Smooth muscle cell (in vitro differentiated cells): Measurements from ENCODE around the gene GPR179. TPM values are rescaled to one million over a fixed set of nuclear protein-coding genes. Genes with fewer than 3 reads are reported as not detected.

Experiments used
- DNase-seq: peaks from one replicate; lab custom pipeline; 2025; ENCODE audit not compliant: unreplicated experiment; lab: John Stamatoyannopoulos, UW
- H2AFZ ChIP-seq: fragments of 200-600 bp; sonication (generic); 2 replicates; pipeline ENCODE4 v1.6.0; 2016; ENCODE audit warnings: antibody characterized with exemption, low read depth, mild to moderate bottlenecking
- H3F3A ChIP-seq: fragments of 200-600 bp; sonication (generic); 2 replicates; pipeline ENCODE4 v1.6.0; 2017; ENCODE audit warnings: antibody characterized with exemption, low read depth
- H3K27ac ChIP-seq: fragments of 200-600 bp; sonication (generic); 2 replicates; pipeline ENCODE4 v1.5.1; 2016; ENCODE audit warnings: low read depth, mild to moderate bottlenecking
- H3K27me3 ChIP-seq: fragments of 200-600 bp; sonication (generic); 2 replicates; pipeline ENCODE4 v1.6.1; 2016; ENCODE audit warnings: low read depth, mild to moderate bottlenecking
- H3K36me3 ChIP-seq: fragments of 200-600 bp; sonication (generic); 2 replicates; pipeline ENCODE4 v1.5.1; 2016; ENCODE audit warnings: low read depth
- H3K4me1 ChIP-seq: fragments of 200-600 bp; sonication (generic); 2 replicates; pipeline ENCODE4 v1.5.1; 2016; ENCODE audit warnings: low read depth
- H3K4me2 ChIP-seq: fragments of 200-600 bp; sonication (generic); 2 replicates; pipeline ENCODE4 v1.6.0; 2016; ENCODE audit warnings: mild to moderate bottlenecking
- H3K4me3 ChIP-seq: fragments of 200-600 bp; sonication (generic); 2 replicates; pipeline ENCODE4 v1.5.1; 2016; ENCODE audit warnings: mild to moderate bottlenecking
- H3K79me2 ChIP-seq: fragments of 200-600 bp; sonication (generic); 2 replicates; pipeline ENCODE4 v1.6.0; 2016; ENCODE audit warnings: low read depth, mild to moderate bottlenecking
- H3K9ac ChIP-seq: fragments of 200-600 bp; sonication (generic); 2 replicates; pipeline ENCODE4 v1.6.0; 2016; ENCODE audit warnings: low read depth
- H3K9me3 ChIP-seq: fragments of 200-600 bp; sonication (generic); replicated peaks from 2 replicates; pipeline ENCODE4 v1.5.1; 2016; ENCODE audit warnings: low read depth
- H4K20me1 ChIP-seq: fragments of 200-600 bp; sonication (generic); 2 replicates; pipeline ENCODE4 v1.6.0; 2016; ENCODE audit warnings: low read depth
- CTCF ChIP-seq: fragments of 200-600 bp; sonication (generic); IDR thresholded peaks from 2 replicates; pipeline ENCODE4 v1.5.1; 2017; ENCODE audit warnings: borderline replicate concordance, mild to moderate bottlenecking, antibody characterized with exemption; ENCODE audit not compliant: insufficient read depth, poor library complexity, severe bottlenecking
- WGBS: methylation state at CpG from one replicate; pipeline ENCODE4 v1.1.7; 2016; ENCODE audit warnings: low lambda C conversion rate; 5-methylcytosine and 5-hydroxymethylcytosine counted together
- polyA plus RNA-seq: library from polyadenylated mRNA; unstranded; fragments of >200 nt; fragmentation: Nextera tagmentation; extraction: Ambion mirVana; gene quantifications from 2 replicates; pipeline ENCODE4 v1.2.1, GENCODE V29; 2016
- total RNA-seq: library from RNA; depleted of rRNA; stranded (reverse); fragments of >200 nt; gene quantifications from 2 replicates; pipeline ENCODE4 v1.2.3, GENCODE V29; 2014

Gene GPR179
- total and polyA plus RNA-seq, 2 experiments from 2014 or later, result not detected

- WGBS, result 97% methylated on average over 8 of the region's 8 CpGs
- Histone ChIP-seq H3K4me1 (no peaks in the 10 kb centered on the region), H3K27ac (no peak overlapping the region), H2AFZ (no peak overlapping the region), H4K20me1 (peaks cover 48% of the 10 kb centered on the region), H3K4me2 (no peak overlapping the region), H3K9ac (no peak overlapping the region), H3K79me2 (peaks cover 12% of the 10 kb centered on the region), H3K36me3 (no peaks in the 10 kb centered on the region), H3K9me3 (no peaks in the 10 kb centered on the region), H3K27me3 (no peaks in the 10 kb centered on the region), H3F3A (no peaks in the 10 kb centered on the region), H3K4me3 (no peak overlapping the region)
- DNase-seq, result no peak
- TF ChIP-seq CTCF, result no peak
These were observed 21.0 kb upstream of the GPR179 start for GRCh38 chr17:38364741-38365140.

GRCh38 chr17:38363016-38363415 is 19.3 kb upstream of the GPR179 start:
- Histone ChIP-seq H3K9ac (no peak overlapping the region), H3K27ac (no peak overlapping the region), H3K79me2 (peaks cover 28% of the 10 kb centered on the region), H3K4me2 (no peak overlapping the region), H3K36me3 (no peaks in the 10 kb centered on the region), H2AFZ (no peak overlapping the region), H3K4me3 (no peak overlapping the region), H3K27me3 (no peaks in the 10 kb centered on the region), H3K4me1 (no peaks in the 10 kb centered on the region), H3K9me3 (no peaks in the 10 kb centered on the region), H4K20me1 (peaks cover 65% of the 10 kb centered on the region), H3F3A (no peaks in the 10 kb centered on the region)
- TF ChIP-seq CTCF, result no peak
- no peak for DNase-seq
- WGBS, result 98% methylated on average over 5 of the region's 5 CpGs

- Histone ChIP-seq H3K4me1 (no peaks in the 10 kb centered on the region), H3K27ac (no peak overlapping the region), H3K79me2 (peaks cover 37% of the 10 kb centered on the region), H2AFZ (no peak overlapping the region), H4K20me1 (peaks cover 76% of the 10 kb centered on the region), H3K27me3 (no peaks in the 10 kb centered on the region), H3K36me3 (no peaks in the 10 kb centered on the region), H3K9ac (no peak overlapping the region), H3K4me2 (peak overlapping the region; percentile 33), H3F3A (no peaks in the 10 kb centered on the region), H3K9me3 (no peaks in the 10 kb centered on the region), H3K4me3 (no peak overlapping the region)
- no peak for DNase-seq
- no peak for TF ChIP-seq CTCF
- 83% methylated on average over 5 of the region's 5 CpGs for WGBS
These were observed 18.1 kb upstream of the GPR179 start for GRCh38 chr17:38361694-38362465.
